HG03520 (cell line): ENCODE data around the gene ABCC3.

Experiments used
- ATAC-seq: cut with Tn5 transposase; IDR thresholded peaks from one replicate; pipeline ENCODE4 v1.9.1; 2021; ENCODE audit warnings: mild to moderate bottlenecking, moderate library complexity; ENCODE audit not compliant: unreplicated experiment

ABCC3 gene

DNA sequence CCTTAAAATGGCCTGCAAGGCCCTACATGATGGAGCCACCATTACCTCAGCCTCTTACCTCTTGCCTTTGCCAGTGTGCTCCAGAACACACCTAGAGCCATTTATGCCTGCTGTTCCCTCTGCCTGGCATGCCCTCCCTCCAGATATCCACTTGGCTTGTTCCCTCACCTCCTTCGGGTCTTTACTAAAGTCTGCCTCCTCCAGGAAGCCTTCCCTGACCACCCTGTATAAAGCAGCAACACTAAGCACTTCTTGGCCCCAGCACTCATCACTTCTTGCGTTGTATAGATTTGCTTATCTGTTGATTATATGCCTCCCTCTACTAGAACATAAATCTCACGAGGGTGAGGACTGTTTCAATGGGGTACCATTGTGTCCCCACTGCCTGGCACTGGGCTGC is 47.8 kb downstream of the ABCC3 start:
- ATAC-seq, result no peak

GRCh38 chr17:50682938-50683337 is 48.3 kb downstream of the ABCC3 start:
- no peak for ATAC-seq

DNA sequence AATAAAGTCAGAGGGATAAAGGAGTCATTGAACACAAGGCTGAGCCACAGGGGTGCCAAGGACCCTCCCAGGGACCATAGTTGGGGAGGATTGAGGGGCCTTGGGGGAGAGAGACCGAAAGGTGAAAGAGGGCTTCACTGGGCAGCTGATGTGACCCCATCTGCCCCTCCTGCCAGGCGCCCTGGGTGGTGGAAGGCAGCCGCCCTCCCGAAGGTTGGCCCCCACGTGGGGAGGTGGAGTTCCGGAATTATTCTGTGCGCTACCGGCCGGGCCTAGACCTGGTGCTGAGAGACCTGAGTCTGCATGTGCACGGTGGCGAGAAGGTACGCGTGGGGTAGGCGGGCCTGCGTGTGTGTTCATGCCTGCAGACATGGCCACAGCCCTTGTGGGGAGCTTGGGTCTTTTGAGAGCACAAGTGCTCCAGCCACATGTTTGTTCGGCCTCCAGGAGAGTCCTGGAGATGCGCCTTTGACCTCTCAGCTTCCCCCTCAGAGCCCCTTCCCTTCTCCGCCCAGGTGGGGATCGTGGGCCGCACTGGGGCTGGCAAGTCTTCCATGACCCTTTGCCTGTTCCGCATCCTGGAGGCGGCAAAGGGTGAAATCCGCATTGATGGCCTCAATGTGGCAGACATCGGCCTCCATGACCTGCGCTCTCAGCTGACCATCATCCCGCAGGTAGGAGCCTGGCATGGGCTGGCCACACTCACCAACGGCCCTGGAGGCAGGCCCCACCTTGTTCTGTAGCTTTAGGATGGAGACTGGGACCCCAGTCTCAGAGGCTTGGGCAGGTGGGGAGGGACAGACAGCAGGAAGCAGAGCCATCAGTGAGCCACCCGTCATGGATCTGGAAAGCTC is 49.0 kb downstream of the ABCC3 start:
- ATAC-seq, result no peak

DNA sequence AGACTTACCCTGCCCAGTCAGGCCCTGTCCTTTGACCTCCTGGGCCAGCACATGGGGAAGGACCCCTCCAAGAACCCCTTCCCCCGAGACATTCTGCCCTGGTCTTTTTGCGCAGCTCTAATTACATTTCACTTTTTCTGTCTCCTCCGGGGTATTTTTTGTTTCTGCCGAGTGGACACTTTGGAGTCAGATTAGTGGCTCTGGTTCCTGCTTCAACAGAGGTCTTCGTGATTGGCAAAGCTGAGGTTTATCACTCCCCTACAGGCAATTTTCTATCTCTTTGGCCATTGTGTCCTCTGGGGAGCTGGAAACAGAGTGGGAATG is 49.6 kb downstream of the ABCC3 start:
- ATAC-seq, result no peak

DNA sequence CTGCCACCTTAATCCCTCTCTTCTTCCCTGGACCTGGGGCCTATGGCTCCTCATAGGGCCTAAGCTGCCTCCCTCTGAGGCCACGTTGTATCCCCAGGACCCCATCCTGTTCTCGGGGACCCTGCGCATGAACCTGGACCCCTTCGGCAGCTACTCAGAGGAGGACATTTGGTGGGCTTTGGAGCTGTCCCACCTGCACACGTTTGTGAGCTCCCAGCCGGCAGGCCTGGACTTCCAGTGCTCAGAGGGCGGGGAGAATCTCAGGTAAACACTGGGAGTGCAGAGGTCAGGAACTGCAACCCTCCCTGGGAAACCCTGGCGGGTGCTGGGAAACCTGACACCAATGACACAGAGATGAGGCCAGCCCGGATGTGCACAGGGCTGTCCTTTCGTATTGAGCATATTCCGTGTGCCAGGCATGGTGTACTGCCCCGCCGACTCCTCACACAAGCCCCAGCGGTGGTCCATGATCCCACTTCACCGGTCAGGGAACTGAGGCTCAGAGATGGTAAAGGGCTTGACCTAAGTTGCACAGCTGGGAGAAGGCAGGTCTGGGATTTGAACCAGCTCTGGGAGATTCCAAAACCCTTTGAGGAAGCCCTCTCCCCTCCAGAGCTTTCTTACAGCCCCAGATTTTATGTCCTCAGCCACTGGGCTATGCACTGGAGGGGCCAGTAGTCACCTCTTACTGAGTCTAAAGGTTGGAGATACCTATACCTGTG is 50.1 kb downstream of the ABCC3 start:
- no peak for ATAC-seq

- no peak for ATAC-seq
Measured at GRCh38 chr17:50685334-50685665, 50.6 kb downstream of the ABCC3 start.

DNA sequence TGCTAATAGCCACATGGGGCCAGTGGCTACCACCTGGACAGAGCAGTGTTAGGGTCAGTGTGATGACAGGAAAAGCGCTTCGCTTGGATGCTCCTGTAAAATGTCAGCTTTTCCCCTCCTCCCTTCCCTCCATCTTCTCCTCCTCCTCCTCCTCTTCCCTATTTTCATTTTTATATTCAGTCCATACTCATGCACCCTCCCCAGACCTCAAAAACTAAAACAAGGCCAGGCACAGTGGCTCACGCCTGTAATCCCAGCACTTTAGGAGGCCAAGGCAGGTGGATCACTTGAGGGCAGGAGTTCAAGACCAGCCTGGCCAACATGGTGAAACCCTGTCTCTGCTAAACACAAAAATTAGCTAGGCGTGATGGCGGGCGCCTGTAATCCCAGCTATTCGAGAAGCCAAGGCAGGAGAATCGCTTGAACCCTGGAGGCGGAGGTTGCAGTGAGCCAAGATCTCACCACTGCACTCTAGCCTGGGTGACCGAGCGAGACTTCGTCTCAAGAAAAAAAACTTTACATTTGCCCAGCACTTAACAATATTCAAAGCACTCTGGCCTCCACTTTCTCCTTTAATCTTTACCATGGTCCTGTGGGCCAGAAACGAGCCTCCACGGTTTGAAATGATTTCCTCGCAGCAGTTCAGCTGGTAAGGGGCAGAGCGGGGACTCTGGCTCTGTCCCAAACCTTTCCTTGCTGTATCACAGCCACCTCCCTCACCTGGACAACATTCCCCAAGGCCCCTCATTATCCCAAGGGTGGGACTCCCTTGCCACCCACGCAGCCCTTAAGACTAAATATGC is 51.2 kb downstream of the ABCC3 start:
- ATAC-seq, result no peak

- ATAC-seq, result no peak
Measured at GRCh38 chr17:50686494-50687199, 52.0 kb downstream of the ABCC3 start.

- ATAC-seq, result no peak
Measured at GRCh38 chr17:50687200-50688066, 52.8 kb downstream of the ABCC3 start.

DNA sequence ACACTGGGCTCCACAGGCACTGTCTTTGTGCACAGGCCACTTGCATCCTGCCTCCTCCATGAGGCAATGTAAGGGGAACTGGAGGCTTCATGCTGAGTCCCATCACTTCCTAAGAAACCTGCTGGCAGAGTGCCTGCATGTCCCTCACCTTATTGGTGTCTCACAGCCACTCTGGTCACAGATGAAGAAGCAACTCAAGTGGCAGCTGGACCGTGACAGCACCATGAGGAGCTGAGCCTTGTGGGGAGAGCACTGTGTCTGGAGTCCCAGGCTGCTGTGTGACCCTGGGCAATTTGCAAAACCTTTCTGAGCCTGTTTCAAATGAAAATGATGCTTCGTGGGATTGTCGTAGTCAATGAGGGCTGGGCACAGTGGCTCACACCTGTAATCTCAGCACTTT is 53.6 kb downstream of the ABCC3 start:
- no peak for ATAC-seq

GRCh38 chr17:50689251-50689650 is 54.6 kb downstream of the ABCC3 start:
- no peak for ATAC-seq

- no peak for ATAC-seq
Measured at GRCh38 chr17:50689956-50690886, 55.5 kb downstream of the ABCC3 start.

- ATAC-seq, result no peak
Measured at GRCh38 chr17:50690887-50691549, 56.3 kb downstream of the ABCC3 start.

GRCh38 chr17:50691550-50692447 is 57.1 kb downstream of the ABCC3 start:
- no peak for ATAC-seq

- ATAC-seq, result no peak
Measured at GRCh38 chr17:50692448-50693035, 57.9 kb downstream of the ABCC3 start.

- ATAC-seq, result no peak
Measured at GRCh38 chr17:50693036-50693682, 58.5 kb downstream of the ABCC3 start.
